ENCODE measurements around the gene MEIS2.

Gene MEIS2

DNA sequence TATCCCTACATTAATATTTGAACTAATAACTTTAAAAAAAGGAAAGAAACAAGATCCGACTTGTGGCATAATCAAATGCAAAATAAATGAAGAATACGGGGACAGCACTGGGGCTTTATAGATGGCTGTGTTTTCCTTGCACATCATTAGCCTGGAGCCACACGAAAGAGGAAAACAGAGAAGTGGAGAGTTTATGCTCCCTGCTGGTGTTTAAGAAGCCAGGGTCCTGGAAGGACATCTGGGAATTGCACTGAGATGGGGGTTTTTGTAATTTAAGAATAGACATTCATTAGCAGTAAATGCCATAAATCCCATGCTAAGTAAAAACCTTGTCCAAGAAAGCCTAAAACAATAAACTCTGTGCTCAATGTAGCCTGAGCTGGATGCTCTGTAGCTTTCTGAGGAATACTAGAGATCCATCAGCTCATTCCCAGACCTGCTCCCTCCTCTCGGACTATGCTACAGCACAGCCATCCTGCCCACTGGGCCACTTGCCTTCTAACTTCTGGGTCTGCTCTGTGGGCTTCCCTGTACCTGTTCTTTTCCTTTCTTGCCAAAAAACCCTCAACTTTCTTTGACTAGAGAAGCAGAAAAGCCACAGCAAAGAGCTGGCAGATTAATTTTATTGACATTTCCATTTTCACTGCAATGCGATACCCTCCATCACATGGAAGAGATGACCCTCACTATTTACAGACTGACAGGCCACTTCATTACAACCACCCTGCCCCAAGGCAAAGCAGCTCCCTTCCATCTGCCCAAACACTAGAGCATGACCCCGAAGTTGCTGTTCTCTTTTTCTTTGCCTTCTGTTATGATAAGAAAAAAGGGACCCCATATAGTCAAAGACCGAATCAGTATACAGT, 62.3 kb downstream of the MEIS2 start:
- DNase-seq: no peak

DNA sequence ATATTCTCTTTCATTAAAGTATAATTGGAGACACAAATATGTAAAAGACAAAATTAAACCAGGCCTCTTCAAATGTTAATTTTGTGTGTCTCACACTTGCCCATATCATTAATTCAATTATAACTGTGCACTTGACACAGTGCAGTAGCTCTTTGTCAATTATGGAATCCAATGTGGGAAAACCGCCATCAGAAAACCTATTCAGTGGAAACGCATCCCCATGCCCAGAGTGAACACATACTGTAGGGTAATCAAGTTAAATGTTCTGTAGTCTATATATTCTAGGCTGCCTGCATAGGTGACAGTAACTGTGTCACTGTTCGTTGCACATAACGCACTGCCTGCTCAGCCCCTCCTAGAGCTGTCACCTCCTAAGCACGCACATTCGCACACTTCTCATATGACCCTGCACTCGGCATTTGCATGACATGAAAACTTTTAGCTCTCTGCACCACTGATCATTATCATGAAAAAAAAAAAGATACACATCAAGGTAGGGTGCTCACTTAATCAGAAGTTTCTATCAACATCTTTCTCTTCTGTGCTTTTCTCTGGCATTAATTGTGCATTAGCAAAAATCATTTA, 63.2 kb downstream of the MEIS2 start:
- DNase-seq: no peak

- no peak for DNase-seq
Measured at GRCh38 chr15:37034835-37035748, 65.3 kb downstream of the MEIS2 start.

DNA sequence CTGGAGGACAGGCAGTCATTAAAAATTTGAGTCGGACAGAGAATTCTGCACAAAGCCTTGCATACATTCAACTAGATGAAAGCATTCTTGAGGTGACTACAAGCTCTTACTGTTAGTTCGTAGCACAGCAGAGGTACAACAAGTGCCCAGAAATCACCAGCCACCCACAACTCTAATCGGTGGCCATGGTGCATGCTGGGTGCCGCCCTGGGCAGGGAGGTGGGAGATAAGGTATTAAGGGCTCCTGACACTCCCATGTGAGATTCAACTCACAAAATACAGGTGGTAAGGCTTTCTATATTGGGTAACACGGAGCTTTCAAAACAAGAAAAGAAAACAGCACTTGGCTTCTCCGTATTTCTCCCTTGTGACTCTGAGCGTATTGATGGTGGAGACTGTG, 66.0 kb downstream of the MEIS2 start:
- DNase-seq: no peak

GRCh38 chr15:37032091-37032775, 68.1 kb downstream of the MEIS2 start:
- DNase-seq: no peak

DNA sequence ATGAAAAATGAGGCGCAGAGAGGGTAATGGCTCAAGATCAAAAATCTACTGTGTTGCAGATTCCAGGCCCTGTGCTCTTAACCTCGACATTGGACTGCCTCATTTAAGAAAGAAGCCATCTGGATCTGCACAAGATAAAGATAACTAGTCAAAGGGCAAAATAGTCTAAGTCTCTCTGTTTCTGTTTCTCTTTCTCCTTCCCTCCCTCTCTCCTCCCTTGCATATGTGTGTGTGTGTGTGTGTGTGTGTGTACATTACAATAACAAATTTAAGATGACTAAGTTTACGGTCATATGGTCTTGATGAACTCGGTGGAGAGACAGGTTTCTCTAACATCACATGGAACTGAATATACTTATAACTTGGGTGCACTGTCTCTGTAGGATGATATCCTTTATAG, 69.2 kb downstream of the MEIS2 start:
- no peak for DNase-seq

- no peak for DNase-seq
Measured at GRCh38 chr15:37028625-37029296, 71.6 kb downstream of the MEIS2 start.

DNA sequence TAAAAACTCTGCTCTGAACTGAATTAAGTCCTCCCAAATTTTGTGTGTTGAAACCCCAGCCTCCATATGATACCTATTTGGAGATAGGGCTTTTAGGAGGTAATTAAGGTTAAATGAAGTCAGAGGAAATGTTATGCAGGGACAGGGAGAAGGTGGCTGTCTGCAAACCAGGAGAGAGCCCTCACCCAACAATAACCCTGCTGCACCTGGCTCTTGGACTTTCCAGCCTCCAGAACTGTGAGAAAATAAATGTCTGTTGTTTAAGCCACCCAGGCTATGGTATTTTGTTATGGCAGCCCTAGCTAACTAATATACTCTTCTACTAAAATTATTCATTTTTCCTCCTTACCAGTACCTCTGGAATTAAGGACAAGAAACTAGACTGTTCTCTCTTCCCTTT, 79.5 kb downstream of the MEIS2 start:
- DNase-seq: no peak

- DNase-seq: no peak
Measured at GRCh38 chr15:37019479-37020433, 80.6 kb downstream of the MEIS2 start.

GRCh38 chr15:37017031-37017625, 83.2 kb downstream of the MEIS2 start:
- no peak for DNase-seq

GRCh38 chr15:37016231-37016630, 84.1 kb downstream of the MEIS2 start:
- DNase-seq: no peak

DNA sequence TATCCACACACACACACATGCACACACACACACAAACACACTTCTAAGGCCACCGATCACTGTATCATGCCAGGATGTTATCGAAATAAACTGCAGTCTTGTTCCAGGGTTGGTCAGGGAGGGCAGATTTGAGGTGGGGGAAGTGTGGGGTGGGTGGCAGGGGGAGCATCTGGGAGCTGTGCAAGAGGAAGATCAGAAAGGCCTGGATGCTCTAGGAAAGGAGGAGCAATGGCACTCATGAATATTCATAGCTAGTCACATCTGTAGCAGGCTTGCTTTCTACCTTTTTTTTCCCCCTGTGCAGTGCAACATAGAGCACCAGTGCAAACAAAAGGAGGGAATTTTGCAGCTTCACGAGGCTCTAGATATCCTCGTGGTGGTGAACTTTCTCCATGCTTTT, 84.9 kb downstream of the MEIS2 start:
- no peak for DNase-seq

DNA sequence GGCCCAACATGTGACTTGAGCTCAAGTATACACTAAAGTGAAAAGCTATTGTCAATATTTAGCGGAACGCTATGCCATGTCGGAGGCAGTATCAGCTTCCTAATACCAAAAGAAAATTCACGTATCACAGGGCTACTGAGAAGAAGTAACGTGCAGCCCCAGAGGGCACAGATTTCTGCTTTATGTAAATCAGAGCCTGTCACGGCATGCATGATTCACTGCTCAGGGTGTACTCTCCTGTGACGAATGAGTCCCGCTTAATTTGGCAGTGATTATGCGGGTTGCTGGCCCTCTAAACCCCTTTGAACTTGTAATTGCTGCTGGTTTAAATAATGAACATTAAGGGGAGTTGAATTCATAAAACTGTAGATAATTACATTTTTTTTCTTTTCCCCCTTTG, 85.3 kb downstream of the MEIS2 start:
- no peak for DNase-seq

- DNase-seq: no peak
Measured at GRCh38 chr15:37014566-37014965, 85.8 kb downstream of the MEIS2 start.

DNA sequence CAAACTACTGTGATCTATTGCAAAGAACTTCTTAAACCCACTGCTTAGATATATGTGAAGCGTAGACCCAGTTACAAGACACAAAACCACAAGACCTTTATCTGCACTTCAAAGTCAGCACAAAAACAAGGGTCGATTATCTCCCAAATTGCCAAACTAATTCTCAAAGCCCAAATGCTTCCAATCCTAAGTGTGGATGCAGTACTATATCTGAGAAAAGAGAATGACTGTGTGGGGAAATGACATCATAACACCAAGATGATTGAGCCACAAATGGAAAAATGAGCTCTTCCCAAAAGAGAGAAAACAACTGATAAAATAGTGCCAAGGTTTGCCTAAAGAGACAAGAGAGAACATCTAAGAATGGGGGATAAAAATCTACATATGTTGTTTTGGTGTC, 86.2 kb downstream of the MEIS2 start:
- no peak for DNase-seq

DNA sequence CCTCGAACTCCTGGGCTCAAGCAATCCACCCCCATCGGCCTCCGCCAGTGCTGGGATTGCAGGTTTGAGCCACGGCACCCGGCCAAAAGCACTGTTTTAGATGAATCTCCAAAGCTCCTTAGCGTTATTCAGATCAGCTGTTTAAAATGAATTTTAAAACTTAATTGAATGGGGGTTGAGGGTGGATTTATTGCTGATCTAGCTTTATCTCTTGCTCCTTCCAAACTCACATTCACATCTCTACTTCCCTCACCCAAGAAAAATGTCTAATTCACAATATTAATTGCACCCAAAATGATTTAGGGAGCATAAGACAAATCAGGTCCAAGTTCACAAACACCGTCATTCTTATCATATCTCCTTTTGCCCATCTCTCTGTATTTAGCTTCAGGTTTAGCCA, 89.8 kb downstream of the MEIS2 start:
- DNase-seq: no peak

GRCh38 chr15:37009288-37009687, 91.1 kb downstream of the MEIS2 start:
- no peak for DNase-seq

DNA sequence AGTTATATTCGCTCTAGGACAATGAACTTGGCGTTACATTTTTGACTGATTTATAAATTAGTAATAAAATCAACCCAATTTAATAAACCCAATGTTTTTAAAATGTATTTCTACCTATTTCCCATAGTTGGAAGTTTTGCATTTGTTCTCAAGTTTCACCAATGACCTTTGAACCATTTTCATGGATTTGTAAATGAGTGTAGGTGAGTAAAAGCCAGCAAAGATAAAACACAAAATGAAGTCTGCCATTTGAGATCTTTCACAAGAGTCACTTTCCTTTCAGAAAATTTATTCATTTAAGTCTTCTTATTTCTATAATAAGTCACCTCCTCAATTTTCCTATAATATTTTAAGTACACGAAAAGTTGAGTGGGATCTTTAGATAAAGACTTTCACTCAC, 92.1 kb downstream of the MEIS2 start:
- no peak for DNase-seq

GRCh38 chr15:37007301-37007700, 93.0 kb downstream of the MEIS2 start:
- DNase-seq: no peak

DNA sequence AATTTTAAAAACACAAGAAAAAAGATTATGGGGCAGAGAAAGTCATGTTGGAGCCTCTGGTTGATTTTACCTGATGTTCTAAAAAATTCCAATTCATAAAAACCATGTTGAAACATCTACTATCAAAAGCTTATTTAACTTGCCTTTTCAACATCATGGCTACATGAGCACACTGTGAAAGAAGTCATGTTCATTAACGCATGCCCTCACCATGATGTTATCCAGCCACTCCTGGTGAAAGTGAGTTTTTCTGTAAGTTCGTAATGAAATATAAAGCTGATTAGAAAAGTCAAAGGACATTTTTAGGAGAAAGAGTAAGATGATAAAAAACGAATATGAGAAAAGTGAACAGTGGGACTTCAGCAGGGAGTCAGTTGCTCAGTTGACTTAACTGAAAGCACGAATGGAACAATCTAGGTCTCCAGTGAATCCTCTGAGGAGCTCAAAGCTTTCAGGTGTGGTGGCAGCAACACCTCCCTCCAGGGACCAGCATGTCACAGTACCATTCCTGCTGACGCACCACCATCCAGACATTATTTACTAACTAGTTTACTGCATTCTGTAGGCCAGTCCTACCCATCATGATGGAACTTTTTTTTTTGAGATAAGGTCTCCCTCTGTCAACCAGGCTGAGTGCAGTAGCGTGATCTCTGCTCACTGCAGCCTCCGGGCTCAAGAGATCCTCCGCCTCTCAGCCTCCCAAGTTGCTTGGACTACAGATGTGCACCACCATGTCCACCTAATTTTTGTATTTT, 95.2 kb downstream of the MEIS2 start:
- no peak for DNase-seq

Data from right hindlimb (tissue), 1 donor.